GM19438 (cell line): ENCODE results near the gene PSMD14.

Source experiments
- ATAC-seq: cut with Tn5 transposase; IDR thresholded peaks from one replicate; pipeline ENCODE4 v1.9.1; 2021; ENCODE audit warnings: low read depth; ENCODE audit not compliant: unreplicated experiment

Gene PSMD14

DNA sequence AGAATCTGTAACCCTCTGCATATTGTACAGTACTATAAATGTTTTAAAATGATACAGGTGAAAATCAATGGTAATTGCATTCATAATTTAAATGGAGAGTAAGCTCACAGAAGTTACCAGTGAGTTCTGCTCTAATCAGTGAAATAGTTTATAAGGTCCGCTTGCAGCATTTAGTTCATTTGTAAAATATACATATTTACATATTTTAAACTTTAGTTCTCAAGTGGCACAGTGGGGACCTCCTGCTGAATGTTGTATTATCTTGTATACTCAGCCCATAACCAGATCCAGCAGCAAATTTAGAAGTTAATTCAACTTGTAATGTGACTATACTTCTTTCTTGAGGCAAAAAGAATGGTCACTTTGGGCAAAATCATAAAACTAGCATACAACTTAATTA, 66.2 kb downstream of the PSMD14 start:
- no peak for ATAC-seq

DNA sequence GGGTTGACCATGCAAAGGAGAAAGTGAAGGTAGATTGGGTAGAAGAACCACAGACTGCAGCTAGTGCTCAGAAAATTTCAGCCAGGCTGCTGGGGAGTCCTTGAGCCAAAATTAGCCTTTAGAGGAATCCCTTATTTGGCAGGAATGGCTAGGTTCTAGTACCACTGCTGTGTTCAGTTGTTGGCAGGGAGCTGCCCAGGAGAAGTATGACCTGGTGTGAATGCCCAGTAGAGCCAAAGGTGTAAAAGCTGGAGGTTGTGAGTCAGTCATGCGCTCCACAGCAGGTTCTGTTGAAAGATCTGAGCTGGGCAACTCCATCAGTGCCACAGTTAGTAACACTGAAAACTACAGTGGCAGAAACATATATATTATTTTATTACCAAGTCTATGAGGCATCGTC, 71.5 kb downstream of the PSMD14 start:
- ATAC-seq, result no peak

DNA sequence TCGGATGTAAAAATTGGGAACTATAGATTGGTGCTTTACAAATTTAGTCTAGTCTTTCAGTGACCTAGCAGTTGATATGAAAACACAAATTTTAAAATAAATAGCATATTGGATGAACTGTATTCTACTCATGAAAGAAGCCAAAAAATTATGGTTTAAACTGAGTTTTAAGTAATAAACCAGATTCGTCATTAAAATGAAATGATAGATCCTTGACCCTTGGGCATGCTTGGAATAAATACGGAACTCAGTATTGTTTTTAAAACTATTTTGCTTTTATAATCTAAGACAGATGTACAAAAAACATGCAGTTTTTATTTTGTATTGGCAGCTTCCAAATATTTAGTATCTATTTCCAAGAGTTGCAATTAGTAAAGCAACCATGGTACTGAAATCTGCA, 73.3 kb downstream of the PSMD14 start:
- no peak for ATAC-seq

DNA sequence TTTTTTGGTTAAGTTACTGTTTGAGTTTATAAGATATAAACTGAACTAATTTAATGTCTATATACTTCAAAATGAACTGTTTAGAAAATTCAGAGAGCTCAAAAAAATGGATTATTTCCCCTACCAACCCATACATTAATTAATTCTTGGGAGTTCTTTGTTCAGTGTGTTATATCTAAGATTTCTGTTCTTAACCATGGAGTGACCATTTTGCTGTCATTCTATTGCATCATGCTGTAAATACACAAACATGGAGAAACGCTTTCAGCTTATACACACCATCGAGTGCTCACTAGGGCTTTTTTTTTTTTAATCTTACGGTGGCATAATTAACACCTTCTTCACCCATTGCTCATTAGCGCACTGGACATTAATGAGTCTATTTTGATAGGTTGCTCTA, 74.5 kb downstream of the PSMD14 start:
- ATAC-seq, result no peak

DNA sequence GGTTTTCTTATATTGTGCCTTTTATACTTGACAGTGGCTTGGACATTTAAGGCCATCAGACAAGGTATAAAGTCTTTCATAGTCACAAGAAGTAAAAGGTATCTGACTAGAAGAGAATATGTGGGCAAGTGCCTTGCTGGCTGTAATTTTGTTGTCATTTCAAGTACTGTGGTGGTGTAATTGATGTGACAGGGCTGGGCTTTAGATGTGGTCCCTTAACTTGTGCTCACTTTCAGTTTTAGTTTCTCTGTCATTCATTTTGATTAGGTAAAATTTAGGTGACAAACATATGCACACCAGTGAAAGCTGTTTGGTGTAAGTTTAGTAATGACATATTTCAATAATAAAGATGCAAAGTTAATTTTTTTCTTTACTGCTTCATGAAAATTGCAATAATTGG, 76.6 kb downstream of the PSMD14 start:
- ATAC-seq, result peak; percentile 65

DNA sequence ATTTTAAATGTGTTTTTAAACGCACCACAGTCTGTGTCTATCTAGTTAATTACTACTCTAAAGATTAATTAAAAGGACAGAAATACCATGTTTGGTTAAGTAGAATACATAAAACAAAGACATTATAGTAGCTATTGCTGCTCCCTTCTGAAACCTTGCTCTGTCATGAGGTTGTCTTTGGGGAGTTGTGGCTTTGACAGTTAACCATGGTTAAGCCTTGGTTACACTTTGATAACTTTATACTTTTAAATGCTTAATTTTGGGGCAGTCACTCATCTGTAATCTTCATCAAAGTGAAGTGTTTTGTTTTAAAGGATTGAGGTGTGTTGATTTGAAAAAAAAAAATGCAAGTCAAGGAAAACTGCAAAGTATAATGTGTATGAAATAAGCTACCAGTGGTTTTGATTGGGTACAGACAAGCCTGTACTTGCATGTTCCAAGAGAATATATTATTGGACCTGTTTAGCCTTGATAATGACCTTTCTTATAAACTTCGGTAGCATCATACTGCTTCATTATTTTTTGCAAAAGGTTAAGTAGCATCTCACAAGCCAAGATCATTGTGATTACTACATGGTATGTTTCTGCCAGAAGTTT, 78.1 kb downstream of the PSMD14 start:
- peak; percentile 76 for ATAC-seq

DNA sequence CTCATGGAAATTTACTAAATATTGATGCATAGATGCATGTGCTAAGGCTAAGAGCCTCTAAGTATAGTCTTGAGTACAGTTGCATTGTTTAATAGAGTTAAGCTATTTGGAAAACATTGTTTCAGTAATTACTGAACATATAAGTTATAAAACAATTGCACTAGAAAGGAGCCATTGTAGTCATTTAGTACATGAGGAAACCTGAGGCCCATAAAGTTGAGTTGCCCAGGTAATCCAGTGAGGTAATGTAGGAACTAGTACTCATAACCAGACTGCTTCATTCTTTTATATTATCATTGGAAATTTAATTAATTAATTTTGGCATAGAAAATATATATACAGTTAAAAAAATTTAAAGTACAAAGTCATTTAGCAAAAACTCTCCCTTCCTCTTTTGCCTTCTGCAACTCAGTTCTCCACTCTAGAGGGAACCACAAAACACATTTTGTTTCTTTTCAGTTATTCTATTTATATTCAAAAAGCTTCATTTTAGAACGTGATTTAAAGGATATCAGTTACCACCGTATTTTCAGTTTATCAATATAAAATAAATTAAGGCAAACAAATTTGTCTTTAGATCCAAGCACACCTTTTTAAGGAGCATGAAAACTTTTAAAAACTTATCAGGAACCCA, 80.0 kb downstream of the PSMD14 start:
- no peak for ATAC-seq

DNA sequence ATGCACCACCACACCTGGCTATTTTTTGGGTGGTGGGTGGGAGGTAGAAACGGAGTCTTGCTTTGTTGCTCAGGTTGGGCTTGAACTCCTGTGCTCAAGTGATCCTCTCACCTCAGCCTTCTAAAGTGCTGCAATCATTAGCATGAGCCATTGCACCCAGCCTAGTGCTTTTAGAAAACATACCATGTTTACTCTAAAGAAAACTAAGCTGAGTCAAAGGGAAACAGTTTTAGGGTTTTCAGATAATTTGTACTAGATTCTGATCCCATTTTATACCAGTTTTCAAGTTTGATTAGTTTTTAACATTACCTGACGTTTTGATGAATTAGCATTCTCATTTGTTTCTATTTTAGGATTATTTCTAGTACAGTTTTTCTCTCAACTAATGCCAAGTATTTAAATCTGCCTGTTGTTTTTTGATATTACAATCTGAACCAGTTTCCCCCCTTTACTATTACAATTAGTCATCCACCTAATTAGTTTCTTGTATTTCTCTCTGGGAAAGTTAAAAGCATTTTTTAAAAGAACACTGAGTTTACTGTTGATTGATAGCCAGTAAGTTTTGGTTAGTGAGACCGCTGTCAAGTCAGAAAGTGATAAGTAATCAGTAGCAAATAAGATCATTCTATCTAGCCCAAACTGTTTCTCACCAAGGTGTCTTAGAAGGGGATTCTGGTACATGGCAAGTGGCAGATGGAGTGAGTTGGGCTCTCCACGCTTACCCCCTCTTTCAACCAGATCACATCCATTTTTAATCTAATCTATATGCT, 83.7 kb downstream of the PSMD14 start:
- ATAC-seq, result no peak

DNA sequence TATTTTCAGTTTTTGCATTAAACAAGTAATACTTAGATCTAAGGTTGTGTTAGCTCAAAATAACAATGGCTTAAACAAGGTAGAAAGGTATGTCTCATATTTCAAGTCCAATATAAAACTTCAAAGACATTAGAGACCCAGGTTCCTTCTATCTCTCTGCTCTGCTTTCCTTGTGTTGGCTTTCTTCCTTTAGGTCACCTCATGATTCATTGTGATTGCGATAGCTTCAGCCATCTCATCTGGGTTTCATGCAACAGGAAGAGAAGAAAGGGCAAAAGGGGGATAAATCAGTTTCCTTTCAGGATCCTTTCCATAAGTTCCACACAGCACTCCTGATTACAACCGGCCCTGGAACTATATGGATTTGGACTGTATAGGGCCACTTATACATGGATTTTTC, 91.9 kb downstream of the PSMD14 start:
- ATAC-seq, result no peak

DNA sequence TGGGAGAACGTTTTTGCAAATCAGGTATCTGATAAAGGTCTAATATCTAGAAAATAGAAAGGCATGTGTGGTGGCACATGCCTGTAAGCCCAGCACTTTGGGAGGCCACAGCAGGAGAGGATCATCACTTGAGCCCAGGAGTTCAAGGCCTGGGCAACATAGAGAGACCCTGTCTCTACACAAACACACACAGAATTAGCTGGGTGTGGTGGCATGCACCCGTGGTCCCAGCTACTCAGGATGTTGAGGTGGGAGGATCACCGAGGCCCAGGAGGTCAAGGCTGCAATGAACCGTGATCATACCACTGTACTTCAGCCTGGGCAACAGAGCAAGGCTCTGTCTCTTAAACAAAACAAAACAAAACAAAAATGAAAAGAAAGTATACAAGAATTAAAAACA, 94.1 kb downstream of the PSMD14 start:
- no peak for ATAC-seq

DNA sequence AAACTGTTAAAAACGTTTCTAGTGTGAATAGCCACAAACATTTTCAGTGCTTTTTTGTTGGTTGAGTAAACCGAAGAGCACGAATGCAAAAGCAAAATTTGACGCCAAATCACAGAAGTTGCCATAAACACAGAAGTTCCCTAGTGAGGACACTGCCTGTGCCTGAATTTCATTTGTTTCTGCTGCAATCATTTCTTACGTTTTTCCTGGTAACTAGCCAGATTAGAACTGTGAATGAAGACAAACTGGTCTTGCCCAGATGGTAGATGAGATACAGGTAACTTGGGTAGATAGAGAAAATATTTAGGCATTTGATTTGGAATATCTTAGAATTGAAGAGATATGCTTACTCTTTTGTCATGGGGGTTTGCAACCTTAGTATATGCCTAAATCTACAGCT, 98.1 kb downstream of the PSMD14 start:
- ATAC-seq, result no peak

DNA sequence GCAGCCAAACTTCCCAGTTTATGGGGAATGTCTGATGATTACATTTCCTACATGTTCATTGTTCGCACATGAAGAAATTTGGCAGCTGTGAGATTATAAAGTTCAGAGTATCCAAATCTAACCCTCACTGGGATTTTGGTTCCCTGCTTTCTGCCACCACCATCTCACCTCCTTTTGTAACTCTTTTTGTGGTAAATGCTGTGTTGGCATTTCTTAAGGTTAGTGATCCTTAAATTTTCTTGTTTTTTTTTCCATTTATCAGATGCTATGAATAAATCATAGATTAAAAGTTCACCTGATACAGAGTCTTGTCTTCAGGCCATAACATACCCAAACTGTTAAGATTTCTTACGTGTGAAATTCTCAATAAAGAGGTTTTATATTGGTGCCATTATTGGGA, 99.4 kb downstream of the PSMD14 start:
- no peak for ATAC-seq

DNA sequence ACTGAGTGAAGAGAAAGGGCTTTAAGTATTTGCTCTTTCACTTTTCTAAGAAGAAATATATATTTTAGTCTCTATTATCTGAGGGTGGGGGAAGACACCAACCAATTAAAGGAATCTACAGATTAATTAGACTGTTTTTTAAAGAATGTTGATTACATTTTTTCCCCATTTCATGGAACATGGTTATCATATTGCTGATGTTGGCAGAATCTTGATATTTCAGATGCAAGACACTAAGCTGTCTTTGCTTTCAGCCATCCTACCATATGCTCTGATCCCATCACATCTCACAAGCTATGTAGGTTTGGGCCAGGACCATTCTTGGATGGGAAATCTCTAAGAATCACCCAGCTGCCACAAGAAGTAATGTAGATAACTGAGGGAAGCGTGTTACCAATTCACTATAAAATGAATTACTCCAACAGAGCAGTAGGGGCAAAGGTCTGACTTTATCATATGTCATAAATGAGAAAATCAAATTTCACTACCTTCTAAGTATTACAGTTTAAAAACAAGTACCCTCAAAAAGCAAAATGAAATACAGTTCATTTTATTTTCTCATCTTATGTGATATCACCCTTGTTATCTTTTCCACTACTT, 101.2 kb downstream of the PSMD14 start:
- ATAC-seq, result no peak

DNA sequence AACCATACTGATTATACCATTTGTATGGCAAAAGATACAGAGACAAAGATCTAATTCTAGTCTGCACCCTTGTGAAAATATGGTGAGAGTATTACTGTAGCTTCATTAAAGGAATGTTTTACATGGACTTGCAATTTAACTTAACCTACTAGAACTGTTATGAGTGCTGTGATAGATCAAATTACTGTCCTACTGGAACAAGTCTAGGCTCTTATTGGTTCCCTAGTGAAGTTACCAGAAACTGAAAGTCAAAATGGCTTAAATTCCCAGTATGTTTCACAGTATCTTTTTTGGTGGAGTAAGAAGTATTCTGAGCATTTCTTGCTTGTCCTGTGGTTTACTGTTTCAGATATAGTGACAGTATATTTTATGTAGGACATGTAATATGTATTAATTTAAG, 104.1 kb downstream of the PSMD14 start:
- no peak for ATAC-seq

DNA sequence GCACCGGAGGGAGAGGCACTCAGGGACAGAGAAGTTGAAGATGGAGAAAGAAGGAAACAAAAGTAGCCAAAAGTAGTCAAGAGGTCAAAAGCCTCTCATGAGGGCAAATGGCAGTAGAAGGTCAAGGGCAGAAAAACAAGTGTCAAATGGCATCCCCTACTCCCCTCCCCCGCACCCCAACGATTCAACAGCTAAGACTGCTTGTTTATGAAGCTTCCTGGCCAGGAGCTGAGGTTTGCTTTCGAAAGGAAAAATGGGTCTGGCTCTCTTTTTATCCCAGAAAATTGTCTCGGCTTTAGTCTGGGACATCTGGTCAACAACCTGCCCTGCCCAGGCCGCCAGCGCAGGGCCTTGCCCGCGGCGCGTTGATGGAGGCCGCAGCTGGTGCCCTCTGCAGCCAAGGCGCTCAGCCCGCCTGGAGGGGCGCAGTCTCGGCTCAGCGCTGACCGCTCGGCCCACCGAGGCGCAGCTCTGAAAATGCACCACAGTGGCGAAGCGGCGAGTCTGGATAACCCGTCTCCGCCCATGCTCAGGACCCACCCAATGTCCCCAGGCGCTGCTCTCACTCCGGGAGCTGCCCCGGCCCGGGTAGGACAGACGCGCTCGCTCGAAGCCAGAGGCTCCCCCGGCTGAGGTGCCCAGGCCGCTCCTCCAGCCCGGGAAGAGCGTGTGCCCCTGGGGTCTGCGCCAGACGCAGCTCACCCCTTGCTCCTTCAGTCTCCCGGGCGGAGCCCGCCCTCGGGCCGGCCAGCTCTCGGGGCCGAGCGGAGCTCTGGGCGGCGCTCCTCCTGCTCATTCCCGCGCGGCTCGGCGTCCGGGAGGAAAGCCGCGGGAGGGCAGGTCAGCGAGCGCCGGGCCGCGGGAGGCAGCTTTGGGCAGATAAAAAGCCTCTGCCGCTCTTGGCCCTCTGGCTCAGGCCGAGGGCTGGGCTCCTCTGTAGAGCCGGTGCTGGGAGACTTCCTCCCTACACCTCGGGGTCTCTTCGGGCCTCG, 106.1 kb downstream of the PSMD14 start:
- peak; percentile 46 for ATAC-seq

DNA sequence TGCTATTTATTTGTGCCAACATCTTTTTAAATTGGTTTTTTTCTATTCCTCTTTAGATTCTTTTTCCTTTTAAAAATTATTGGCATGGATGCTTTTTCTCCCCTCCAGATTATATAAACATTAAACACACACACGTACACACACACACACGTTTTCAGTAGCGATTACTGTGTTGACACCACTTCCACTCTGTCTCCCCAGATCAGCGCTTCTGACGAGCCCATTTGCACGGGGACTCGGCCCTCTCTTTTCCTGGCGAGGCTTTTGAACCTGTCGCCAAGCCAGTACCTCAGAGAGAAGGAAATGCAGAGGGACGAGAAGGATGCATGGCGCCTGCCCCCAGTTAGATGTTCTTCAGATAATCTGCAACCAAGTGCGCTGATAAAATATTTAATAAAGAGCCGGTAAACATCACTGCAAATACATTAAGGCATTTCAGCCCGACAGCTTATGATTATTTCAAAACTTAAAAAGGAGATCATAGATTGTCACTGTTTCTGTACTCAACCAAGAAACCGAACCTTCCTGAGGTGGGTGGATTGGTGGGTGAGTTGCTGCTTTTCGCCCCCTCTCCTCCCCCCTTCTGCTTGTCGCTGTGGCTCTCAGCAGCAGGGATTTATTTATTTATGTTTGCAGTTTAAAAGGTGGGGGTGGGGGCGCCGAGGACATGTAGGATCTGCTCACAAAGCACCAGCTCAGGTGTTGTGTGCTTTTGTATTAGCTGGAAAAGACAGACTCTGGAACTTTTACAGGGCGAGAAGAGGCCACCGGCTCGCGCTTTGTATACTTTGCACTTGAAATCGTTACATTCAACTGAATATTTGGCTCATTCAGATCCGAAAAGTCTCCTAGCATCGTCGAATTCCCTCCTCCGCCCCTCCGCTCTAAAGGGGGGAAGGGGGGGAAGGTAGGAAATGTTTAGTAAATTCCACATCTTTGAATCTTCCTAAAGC, 107.1 kb downstream of the PSMD14 start:
- peak; percentile 38 for ATAC-seq

DNA sequence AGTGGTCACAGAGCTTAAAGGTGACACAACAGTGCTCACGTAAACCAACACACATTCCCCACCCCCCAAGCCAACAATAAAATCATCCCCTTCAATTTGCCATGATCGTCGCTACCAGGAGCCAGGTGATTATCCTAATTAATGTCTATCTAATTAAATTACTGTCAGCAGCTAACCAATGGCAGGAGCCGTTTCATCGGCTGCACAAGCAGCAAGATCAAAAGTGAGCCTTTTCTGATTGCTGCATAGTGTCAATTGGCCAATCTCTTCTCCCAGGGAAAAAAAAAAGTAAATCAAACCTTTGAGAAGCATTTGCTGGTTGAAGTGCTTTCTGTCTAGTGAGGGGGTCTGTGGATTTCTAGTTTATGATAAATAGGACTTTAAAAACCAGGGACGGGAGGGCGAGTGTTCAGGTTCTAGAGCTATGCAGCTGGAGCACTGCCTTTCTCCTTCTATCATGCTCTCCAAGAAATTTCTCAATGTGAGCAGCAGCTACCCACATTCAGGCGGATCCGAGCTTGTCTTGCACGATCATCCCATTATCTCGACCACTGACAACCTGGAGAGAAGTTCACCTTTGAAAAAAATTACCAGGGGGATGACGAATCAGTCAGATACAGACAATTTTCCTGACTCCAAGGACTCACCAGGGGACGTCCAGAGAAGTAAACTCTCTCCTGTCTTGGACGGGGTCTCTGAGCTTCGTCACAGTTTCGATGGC, 107.9 kb downstream of the PSMD14 start, which contains the start of gene TBR1:
Gene TBR1 (plus strand): TSS at position 311 of the 721 bp plus-strand sequence. CDS start 114 bp downstream, at position 425.
- no peak for ATAC-seq

DNA sequence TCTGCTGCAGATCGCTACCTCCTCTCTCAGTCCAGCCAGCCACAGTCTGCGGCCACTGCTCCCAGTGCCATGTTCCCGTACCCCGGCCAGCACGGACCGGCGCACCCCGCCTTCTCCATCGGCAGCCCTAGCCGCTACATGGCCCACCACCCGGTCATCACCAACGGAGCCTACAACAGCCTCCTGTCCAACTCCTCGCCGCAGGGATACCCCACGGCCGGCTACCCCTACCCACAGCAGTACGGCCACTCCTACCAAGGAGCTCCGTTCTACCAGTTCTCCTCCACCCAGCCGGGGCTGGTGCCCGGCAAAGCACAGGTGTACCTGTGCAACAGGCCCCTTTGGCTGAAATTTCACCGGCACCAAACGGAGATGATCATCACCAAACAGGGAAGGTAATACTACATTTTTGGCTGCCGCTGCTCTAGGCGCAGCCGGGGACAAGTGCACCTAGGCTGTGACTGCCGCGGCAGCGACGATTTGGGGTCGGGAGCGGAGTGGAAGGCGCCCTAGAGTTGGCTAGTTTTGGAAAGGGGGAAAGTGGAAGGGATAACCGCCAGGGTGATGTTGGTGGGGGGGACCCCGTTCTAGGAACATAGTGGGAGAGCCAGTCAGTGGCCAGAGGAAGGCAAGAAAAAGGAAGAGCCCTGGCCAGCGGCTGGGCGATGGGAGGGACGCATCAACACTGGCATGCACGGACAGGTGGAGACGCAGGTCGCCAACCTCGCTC, 108.6 kb downstream of the PSMD14 start:
- no peak for ATAC-seq
